ENCODE results near the gene TM9SF1. TPM values are rescaled to one million over a fixed set of nuclear protein-coding genes. Genes with fewer than 3 reads are reported as not detected.

Gene TM9SF1
- total and polyA plus RNA-seq, 2 of the 13 experiments (the other 11 are each of a cell fraction or from before 2014, with no cell fraction given) = 83.2 to 110 TPM

DNA sequence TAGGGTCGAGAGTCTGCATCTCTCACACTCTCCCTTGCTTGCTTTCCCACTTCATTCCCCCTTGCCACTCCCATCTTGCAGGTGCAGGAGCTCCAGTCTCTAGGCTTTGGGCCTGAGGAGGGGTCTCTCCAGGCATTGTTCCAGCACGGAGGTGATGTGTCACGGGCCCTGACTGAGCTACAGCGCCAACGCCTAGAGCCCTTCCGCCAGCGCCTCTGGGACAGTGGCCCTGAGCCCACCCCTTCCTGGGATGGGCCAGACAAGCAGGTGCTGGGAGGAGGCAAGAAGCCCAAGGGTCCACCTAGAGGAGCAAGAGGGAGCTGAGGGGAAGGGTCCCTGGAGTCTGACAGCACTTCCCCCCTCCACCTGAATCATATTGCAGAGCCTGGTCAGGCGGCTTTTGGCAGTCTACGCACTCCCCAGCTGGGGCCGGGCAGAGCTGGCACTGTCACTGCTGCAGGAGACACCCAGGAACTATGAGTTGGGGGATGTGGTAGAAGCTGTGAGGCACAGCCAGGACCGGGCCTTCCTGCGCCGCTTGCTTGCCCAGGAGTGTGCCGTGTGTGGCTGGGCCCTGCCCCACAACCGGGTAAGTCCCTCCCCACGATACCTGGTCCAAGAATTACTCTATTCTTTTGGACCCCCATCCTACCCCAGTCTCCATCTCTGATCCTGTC lies 43.7 kb downstream of the TM9SF1 start:
- intact Hi-C loops (cut with micrococcal nuclease; ENCODE audit: unreplicated experiment) (no loop called here), in situ Hi-C loops (cut with HindIII; ENCODE audit: extremely low pct_ligation_motif_present, low pct_unique_long_range_greater_than_20kb) (no loop called here)
- Histone ChIP-seq H2AFZ (ENCODE audit: low read length) (no peak overlapping the region), H3K4me3 (replicated peaks in 1 of 3; ENCODE audit: insufficient read depth in 1 of 3, low read depth in 2 of 3, low read length in 3 of 3) (no peak overlapping the region), H3K4me1 (ENCODE audit: insufficient read depth, low read length) (peaks cover 20% of the 10 kb centered on the region), H3K9me3 (ENCODE audit: low read length) (no peaks in the 10 kb centered on the region), H3K9ac (ENCODE audit: insufficient read depth, low read depth, low read length) (no peak overlapping the region), H3K79me2 (ENCODE audit: insufficient read depth, low read length) (peaks cover 20% of the 10 kb centered on the region), H3K4me2 (ENCODE audit: low read depth, low read length) (no peak overlapping the region), H3K36me3 (replicated peaks in 1 of 2; ENCODE audit: control insufficient read depth in 1 of 2, insufficient read depth in 2 of 2, low read length in 2 of 2) (peaks cover 49 to 57% of the 10 kb centered on the region in 2 experiments), H3K27me3 (ENCODE audit: control insufficient read depth in 1 of 2, insufficient read depth in 2 of 2, low read length in 2 of 2) (no peaks in the 10 kb centered on the region; a peak in 1 of 5 replicates), H4K20me1 (ENCODE audit: insufficient read depth, low read length) (peaks cover 7% of the 10 kb centered on the region), H3K27ac (ENCODE audit: extremely low read length, insufficient read depth, low read length) (no peak overlapping the region)
- POLR2A ChIA-PET = interaction anchor here (1.3 to 11.8 kb wide), 5 partner anchors 8 to 37 kb away, joined by 3 to 233 read pairs (median 22); partner anchors contain the start of genes DCAF11, EMC9, IRF9 and NRL
- WGBS (ENCODE audit: low lambda C conversion rate) = 96% methylated on average over 16 of the region's 16 CpGs
- CTCF ChIA-PET (ENCODE audit: low intra/inter-chr PET ratio, low total read pairs) = no interaction called here
- FAIRE-seq (no peak), DNase-seq (ENCODE audit: low spot score) (no peak), ATAC-seq (no peak)
- BruUV-seq (replicated peaks) = no TSS peak
- TF ChIP-seq RBAK (CRISPR knock-in tag; IDR thresholded peaks at IDR 0.05) (no peak), HIVEP1 (CRISPR knock-in tag; IDR thresholded peaks at IDR 0.05) (0 out of 2 replicates have a peak, but pooled peaks have one; percentile 18), PAF1 (CRISPR knock-in tag; IDR thresholded peaks at IDR 0.05) (no peak), AGO2 (optimal IDR thresholded peaks at IDR 0.05; ENCODE audit: low read depth, low read length) (peak; percentile 79), ZNF687 (CRISPR knock-in tag; IDR thresholded peaks at IDR 0.05) (peak; percentile 5; the same call in 1 of the 2 replicates), HES4 (CRISPR knock-in tag; IDR thresholded peaks at IDR 0.05; ENCODE audit: borderline replicate concordance) (peak; percentile 86), IRF9 (CRISPR knock-in tag; IDR thresholded peaks at IDR 0.05; ENCODE audit: borderline replicate concordance) (no peak), ZNF563 (CRISPR knock-in tag; IDR thresholded peaks at IDR 0.05) (peak; percentile 48; the same call in 1 of the 2 replicates)
- TF ChIP-seq, protein P1, sequence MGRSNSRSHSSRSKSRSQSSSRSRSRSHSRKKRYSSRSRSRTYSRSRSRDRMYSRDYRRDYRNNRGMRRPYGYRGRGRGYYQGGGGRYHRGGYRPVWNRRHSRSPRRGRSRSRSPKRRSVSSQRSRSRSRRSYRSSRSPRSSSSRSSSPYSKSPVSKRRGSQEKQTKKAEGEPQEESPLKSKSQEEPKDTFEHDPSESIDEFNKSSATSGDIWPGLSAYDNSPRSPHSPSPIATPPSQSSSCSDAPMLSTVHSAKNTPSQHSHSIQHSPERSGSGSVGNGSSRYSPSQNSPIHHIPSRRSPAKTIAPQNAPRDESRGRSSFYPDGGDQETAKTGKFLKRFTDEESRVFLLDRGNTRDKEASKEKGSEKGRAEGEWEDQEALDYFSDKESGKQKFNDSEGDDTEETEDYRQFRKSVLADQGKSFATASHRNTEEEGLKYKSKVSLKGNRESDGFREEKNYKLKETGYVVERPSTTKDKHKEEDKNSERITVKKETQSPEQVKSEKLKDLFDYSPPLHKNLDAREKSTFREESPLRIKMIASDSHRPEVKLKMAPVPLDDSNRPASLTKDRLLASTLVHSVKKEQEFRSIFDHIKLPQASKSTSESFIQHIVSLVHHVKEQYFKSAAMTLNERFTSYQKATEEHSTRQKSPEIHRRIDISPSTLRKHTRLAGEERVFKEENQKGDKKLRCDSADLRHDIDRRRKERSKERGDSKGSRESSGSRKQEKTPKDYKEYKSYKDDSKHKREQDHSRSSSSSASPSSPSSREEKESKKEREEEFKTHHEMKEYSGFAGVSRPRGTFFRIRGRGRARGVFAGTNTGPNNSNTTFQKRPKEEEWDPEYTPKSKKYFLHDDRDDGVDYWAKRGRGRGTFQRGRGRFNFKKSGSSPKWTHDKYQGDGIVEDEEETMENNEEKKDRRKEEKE (IDR thresholded peaks at IDR 0.05) = no peak
